Stimulated activated CD4-positive, alpha-beta T cell treated with anti-CD3 and anti-CD28 coated beads, Interleukin-15, amount 100 ng/mL, for 1 hour (primary cell): Measurements from ENCODE around the gene TMEM95.
"Not testable (repeated sequence)": the region's sequence is repeated elsewhere in the genome, so short reads cannot be mapped to it uniquely, and the experiment has no call there.

ENCODE experiments used
- DNase-seq, 2 donors: peaks; one replicate each; pipeline ENCODE4 v3.0.0-alpha.2; 2020; ENCODE audit warnings: low read depth in 1 of 2, low spot score in 1 of 2

TMEM95 gene

GRCh38 chr17:7346761-7347614, 8.0 kb upstream of the TMEM95 start:
- DNase-seq: no peak

GRCh38 chr17:7347630-7348477, 7.1 kb upstream of the TMEM95 start:
- no peak for DNase-seq

- no peak for DNase-seq
These were observed 6.3 kb upstream of the TMEM95 start for GRCh38 chr17:7348478-7349242.

- peak; percentile 51 to 56 for DNase-seq
These were observed 3.1 kb upstream of the TMEM95 start, which contains the start of gene KCTD11 for GRCh38 chr17:7351665-7352502. Gene KCTD11 (plus strand): TSS chr17:7352162.

GRCh38 chr17:7352503-7352889, 2.5 kb upstream of the TMEM95 start:
- no peak for DNase-seq

GRCh38 chr17:7352910-7353635, 1.9 kb upstream of the TMEM95 start:
- no peak for DNase-seq

GRCh38 chr17:7354262-7354843, 603 bp upstream of the TMEM95 start:
- no peak for DNase-seq

DNA sequence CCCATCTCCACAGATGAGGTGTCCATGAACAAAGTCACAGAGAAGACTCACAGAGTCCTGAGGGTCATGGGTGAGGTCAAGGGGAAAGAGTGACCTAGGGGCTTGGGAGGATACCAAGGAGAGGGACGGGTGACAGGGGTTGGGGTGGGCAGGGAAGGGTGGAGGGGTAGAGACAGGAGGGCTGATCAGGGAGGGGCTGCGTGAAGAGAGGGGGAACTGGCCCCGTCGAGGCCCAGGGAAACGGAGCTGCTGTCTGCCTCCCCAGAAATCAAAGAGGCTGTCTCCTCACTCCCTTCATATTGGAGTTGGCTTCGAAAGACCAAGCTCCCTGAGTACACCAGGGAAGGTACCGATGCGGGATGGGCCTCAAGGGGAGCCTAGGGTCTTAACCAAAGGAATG, 617 bp downstream of the TMEM95 start:
- no peak for DNase-seq

GRCh38 chr17:7356072-7356549, 1.2 kb downstream of the TMEM95 start:
- peak; percentile 72 to 73 for DNase-seq

- no peak for DNase-seq
These were observed 1.8 kb downstream of the TMEM95 start for GRCh38 chr17:7356756-7357155.

GRCh38 chr17:7357381-7357780, 2.4 kb downstream of the TMEM95 start:
- DNase-seq: no peak

- DNase-seq: no peak
These were observed 7.0 kb downstream of the TMEM95 start for GRCh38 chr17:7361906-7362305.

DNA sequence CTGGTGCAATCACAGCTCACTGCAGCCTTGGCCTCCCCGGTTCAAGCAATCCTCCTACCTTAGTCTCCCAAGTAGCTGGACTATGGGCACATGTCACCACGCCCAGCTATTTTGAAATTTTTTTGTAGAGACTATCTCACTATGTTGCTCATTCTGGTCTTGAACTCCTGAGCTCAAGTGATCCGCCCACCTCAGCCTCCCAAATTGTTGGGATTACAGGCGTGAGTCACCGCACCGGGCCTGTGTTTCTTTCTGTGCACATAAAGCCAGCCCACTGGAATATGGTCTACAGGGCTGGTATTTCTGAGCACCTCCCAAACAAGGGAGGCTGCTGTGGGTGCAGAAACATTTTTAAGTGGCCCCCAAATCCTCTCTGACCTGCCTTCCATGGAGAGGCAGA, 8.4 kb downstream of the TMEM95 start:
- no peak for DNase-seq

DNA sequence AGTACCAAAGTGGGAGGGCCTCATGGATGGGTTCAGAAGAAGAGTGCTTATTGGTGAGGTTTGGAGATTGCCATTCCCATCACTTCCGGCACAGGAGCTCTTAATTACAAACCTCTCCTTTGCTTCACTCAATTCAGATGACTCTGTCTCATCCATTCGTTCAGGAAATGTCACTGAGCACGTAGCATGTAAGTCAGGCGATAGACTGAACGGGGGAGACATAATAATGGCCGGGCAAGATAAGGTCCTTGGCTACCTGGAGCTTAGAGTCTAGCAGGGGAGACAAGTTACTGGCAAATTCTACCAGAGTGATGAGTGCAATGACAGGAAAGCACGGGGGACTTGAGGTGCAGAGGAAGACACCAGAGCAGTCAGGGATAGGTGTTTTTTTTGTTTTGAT, 11.0 kb downstream of the TMEM95 start:
- DNase-seq: not testable (repeated sequence)

DNA sequence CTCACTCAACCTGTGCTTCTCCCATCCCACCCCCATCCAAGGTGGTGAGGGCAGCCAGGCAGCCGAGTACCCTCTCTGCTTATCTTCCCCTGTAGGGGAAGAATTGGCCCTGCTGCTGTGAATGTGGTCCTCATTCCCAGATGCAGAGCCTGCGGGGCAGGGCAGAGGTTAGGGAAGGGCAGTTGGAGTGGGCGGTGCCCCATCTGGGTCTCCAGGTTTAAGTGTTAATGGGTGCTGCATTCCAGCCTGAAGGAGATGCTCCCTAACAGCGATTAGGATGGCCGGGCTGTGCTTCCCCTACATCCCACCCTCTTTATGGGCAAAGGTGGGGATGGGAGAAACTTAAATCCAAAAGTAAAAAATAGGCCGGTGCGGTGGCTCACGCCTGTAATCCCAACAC, 12.1 kb downstream of the TMEM95 start:
- no peak for DNase-seq

- DNase-seq: no peak
These were observed 13.1 kb downstream of the TMEM95 start for GRCh38 chr17:7367918-7368598.

GRCh38 chr17:7368599-7368994, 13.6 kb downstream of the TMEM95 start:
- not testable (repeated sequence) for DNase-seq

DNA sequence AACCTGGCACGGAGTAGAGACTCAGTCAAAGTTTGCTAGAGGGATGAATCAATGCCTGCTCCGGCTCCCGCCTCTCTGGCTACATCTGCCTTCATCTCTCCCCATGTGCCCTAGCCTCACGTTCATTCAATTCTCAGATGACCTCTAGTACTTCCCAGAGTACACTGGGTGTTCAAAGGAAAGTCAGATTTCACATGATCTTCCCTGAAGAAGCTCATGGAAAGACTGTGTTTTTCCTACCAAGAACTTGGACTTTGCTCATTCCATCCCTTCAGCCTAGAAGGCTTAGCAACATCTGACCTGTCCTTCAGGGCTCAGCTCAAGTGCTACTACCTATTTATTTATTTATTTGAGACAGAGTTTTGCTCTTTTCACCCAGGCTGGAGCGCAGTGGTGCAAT, 14.9 kb downstream of the TMEM95 start:
- no peak for DNase-seq

DNA sequence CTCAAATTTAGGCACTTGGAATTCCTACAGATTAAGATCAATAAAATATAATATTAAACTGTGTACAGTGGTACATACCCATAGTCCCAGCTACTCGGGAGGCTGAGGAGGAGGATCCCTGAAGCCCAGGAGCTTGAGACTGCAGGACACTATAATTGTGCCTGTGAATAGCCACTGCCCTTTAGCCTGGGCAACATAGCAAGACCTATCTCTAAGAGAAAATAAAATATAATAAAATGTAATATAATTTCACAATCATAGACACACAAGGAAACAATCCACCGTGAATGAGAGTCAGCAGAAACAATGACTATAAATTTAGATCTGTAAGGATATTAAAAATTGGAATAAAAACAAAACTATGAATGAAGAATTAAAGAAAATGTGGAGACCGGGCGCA, 15.9 kb downstream of the TMEM95 start:
- DNase-seq: no peak
